Neural cell (in vitro differentiated cells): ENCODE data around the gene TTN.

Source experiments
- POLR2AphosphoS5 ChIP-seq: IDR thresholded peaks from 2 replicates; pipeline ENCODE4 v1.6.1; 2012
- RAD21 ChIP-seq: fragments of 450-650 bp; conservative IDR thresholded peaks from 2 replicates; pipeline ENCODE4 v1.6.1; 2014; ENCODE audit warnings: antibody characterized with exemption, mild to moderate bottlenecking, moderate library complexity
- TF ChIP-seq, protein P1 (sequence below): fragments of 450-650 bp; IDR thresholded peaks from 2 replicates; pipeline ENCODE4 v1.5.1; 2014; ENCODE audit warnings: antibody characterized with exemption, mild to moderate bottlenecking, moderate library complexity; ENCODE audit not compliant: poor library complexity, severe bottlenecking

DNA sequence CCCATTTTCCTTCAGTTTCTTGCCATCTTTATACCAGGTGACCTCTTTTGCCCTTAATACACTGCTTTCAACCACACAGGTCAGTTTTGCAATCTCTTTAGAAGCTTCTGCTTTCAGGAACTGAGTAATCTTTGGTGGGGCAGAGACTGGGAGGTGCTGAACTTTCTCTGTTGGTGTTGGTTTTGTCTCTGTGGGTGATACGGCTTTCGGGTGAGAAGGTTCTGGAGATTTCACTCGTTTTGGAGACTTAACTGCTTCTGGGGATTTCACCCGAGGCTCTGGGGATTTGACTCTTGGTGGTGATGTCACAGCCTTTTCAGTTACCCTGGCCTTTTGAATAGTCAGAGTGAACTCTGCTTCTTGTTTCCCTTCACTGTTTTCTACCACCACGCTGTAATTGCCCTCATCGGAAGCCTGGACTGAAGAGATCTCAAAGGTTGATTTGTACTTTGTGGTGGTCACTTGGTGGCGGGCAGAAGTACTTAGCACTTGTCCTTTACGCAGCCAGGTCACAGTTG is 276.5 kb downstream of the TTN start:
- TF ChIP-seq, protein P1, sequence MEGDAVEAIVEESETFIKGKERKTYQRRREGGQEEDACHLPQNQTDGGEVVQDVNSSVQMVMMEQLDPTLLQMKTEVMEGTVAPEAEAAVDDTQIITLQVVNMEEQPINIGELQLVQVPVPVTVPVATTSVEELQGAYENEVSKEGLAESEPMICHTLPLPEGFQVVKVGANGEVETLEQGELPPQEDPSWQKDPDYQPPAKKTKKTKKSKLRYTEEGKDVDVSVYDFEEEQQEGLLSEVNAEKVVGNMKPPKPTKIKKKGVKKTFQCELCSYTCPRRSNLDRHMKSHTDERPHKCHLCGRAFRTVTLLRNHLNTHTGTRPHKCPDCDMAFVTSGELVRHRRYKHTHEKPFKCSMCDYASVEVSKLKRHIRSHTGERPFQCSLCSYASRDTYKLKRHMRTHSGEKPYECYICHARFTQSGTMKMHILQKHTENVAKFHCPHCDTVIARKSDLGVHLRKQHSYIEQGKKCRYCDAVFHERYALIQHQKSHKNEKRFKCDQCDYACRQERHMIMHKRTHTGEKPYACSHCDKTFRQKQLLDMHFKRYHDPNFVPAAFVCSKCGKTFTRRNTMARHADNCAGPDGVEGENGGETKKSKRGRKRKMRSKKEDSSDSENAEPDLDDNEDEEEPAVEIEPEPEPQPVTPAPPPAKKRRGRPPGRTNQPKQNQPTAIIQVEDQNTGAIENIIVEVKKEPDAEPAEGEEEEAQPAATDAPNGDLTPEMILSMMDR = no peak
- TF ChIP-seq RAD21 (no peak), POLR2AphosphoS5 (no peak)
